HepG2 (cell line): Measurements from ENCODE around the gene ST13. TPM values are rescaled to one million over a fixed set of nuclear protein-coding genes. Genes with fewer than 3 reads are reported as not detected.
A peak's percentile ranks its signal among the peaks of the same experiment; 100 is the strongest.

Source experiments
- DNMT1 ChIP-seq: sonication (generic); formaldehyde crosslinking; IDR thresholded peaks from 2 replicates; pipeline ENCODE4 v1.5.1; 2020; ENCODE audit warnings: mild to moderate bottlenecking, missing genetic modification reagents
- DZIP1 ChIP-seq: sonication (generic); formaldehyde crosslinking; IDR thresholded peaks from 2 replicates; pipeline ENCODE4 v1.5.0; 2020; ENCODE audit warnings: mild to moderate bottlenecking, missing genetic modification reagents
- GATA4 ChIP-seq: sonication (generic); IDR thresholded peaks from 2 replicates; pipeline ENCODE4 v1.6.1; 2016; ENCODE audit warnings: antibody characterized with exemption, low read depth, borderline replicate concordance
- HCFC1 ChIP-seq: fragments of 150-350 bp; IDR thresholded peaks from 2 replicates; pipeline ENCODE4 v1.6.1; 2014; ENCODE audit warnings: low read depth, low read length
- HIC2 ChIP-seq: sonication (generic); formaldehyde crosslinking; IDR thresholded peaks from 2 replicates; pipeline ENCODE4 v1.9.0; 2022; ENCODE audit warnings: low read depth, missing genetic modification reagents
- SIN3A ChIP-seq: IDR thresholded peaks from 2 replicates; pipeline ENCODE4 v1.6.1; 2011; ENCODE audit warnings: low read depth, mild to moderate bottlenecking, control low read depth, low read length, borderline replicate concordance
- TEF ChIP-seq: sonication (generic); formaldehyde crosslinking; IDR thresholded peaks from 2 replicates; pipeline ENCODE4 v1.5.0; 2020; ENCODE audit warnings: missing genetic modification reagents
- ZNF256 ChIP-seq: sonication (generic); formaldehyde crosslinking; conservative IDR thresholded peaks from 2 replicates; pipeline ENCODE4 v1.4.0; 2020; ENCODE audit warnings: missing genetic modification reagents
- ZNF703 ChIP-seq: sonication (generic); formaldehyde crosslinking; IDR thresholded peaks from 2 replicates; pipeline ENCODE4 v1.5.1; 2020; ENCODE audit warnings: missing genetic modification reagents, mild to moderate bottlenecking, moderate library complexity, borderline replicate concordance
- ZNF724P ChIP-seq: sonication (generic); formaldehyde crosslinking; IDR thresholded peaks from 2 replicates; pipeline ENCODE4 v1.8.0; 2022; ENCODE audit warnings: missing genetic modification reagents, borderline replicate concordance
- polyA plus RNA-seq, 8 experiments: library from polyadenylated mRNA; depleted of rRNA in 3 of 8; stranded (reverse) in 7 of 8; unstranded in 1 of 8; fragments of >200 nt; fragmentation: Illumina TruSeq in 4 of 8; extraction: Trizol in 4 of 8; gene quantifications; 2 replicates each; pipeline versions ENCODE4 v1.2.1 to v1.2.3, GENCODE V29; 2011 to 2016; ENCODE audit warnings: low read depth in 4 of 8, missing spikeins in 1 of 8, mixed read lengths in 1 of 8; ENCODE audit not compliant: insufficient read depth in 1 of 8
- total RNA-seq, 5 experiments: library from RNA; depleted of rRNA; stranded (reverse); fragments of >200 nt; fragmentation: Illumina TruSeq; extraction: Trizol; gene quantifications; 2 replicates each; pipeline ENCODE4 v1.2.3, GENCODE V29; 2016; ENCODE audit warnings: low read depth in 1 of 5
- TF ChIP-seq, protein P1 (sequence below), 2 experiments: sonication (generic) in 1 of 2; formaldehyde crosslinking in 1 of 2; IDR thresholded peaks; 2 replicates each; pipeline versions ENCODE4 v1.6.1 to v1.9.0; 2014 to 2022; ENCODE audit warnings: antibody characterized with exemption in 1 of 2, borderline replicate concordance in 1 of 2, inconsistent platforms in 1 of 2, low read depth in 1 of 2, missing genetic modification reagents in 1 of 2

Gene ST13
- total and polyA plus RNA-seq, 2 of the 13 experiments (the other 11 are each of a cell fraction or from before 2014, with no cell fraction given) = 110 to 274 TPM

DNA sequence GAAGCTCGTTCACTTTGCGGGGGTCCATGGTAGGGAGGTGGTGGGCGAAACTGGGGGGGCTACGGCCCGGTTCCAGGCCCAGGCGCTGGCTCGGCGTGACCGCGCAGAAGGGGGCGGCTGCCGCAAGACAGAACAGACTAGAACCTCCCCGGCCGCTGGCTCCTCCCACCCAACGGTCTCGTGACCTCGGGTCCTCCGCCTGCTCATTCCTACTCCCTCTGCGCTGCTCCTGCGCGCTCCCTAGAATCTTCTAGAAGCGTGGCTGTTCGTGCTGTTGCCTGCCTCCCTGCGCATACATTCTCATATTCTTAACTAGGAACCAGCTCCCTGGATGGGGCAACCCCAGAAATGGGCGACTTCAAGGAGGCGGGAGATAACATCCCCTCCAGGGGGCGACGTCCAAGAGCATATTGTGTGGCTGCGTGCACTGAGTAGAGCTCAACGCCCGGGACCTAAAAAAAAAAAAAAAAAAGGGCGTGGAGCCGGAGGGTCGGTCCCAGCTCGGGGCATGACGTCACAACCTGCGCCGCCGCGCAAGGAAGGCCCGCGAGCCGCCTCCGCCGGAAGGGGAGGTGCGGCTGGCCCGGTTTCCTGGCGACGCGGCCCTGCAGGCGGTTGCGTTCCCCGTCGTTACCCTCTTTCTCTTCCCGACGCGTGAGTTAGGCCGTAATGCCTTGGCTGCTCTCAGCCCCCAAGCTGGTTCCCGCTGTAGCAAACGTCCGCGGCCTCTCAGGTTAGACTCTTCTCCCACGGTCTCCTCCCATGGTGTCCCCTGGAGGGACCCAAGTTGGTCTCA is at the start of gene ST13, which contains the start of gene XPNPEP3 (continued):
- TF ChIP-seq, protein P1, sequence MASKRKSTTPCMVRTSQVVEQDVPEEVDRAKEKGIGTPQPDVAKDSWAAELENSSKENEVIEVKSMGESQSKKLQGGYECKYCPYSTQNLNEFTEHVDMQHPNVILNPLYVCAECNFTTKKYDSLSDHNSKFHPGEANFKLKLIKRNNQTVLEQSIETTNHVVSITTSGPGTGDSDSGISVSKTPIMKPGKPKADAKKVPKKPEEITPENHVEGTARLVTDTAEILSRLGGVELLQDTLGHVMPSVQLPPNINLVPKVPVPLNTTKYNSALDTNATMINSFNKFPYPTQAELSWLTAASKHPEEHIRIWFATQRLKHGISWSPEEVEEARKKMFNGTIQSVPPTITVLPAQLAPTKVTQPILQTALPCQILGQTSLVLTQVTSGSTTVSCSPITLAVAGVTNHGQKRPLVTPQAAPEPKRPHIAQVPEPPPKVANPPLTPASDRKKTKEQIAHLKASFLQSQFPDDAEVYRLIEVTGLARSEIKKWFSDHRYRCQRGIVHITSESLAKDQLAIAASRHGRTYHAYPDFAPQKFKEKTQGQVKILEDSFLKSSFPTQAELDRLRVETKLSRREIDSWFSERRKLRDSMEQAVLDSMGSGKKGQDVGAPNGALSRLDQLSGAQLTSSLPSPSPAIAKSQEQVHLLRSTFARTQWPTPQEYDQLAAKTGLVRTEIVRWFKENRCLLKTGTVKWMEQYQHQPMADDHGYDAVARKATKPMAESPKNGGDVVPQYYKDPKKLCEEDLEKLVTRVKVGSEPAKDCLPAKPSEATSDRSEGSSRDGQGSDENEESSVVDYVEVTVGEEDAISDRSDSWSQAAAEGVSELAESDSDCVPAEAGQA (IDR thresholded peaks at IDR 0.05; ENCODE audit: low read depth) = peak; percentile 89
- TF ChIP-seq, protein P1 (CRISPR knock-in tag; IDR thresholded peaks at IDR 0.05; ENCODE audit: borderline replicate concordance) = no peak
- TF ChIP-seq ZNF724P (CRISPR knock-in tag) (no peak), HCFC1 (peak; percentile 64), ZNF703 (CRISPR knock-in tag) (peak; percentile 30; the same call in 1 of the 2 replicates), HIC2 (CRISPR knock-in tag) (no peak), TEF (CRISPR knock-in tag) (no peak), DZIP1 (CRISPR knock-in tag) (peak; percentile 15; the same call in 1 of the 2 replicates), ZNF256 (0 out of 2 replicates have a peak, but pooled peaks have one; percentile 20), SIN3A (peak; percentile 90; the same call in 1 of the 2 replicates), GATA4 (peak; percentile 31; the same call in 1 of the 2 replicates), DNMT1 (CRISPR knock-in tag) (peak; percentile 60; the same call in 1 of the 2 replicates)
